ENCODE results near the gene KRTAP10-8.

The KRTAP10-8 gene

DNA sequence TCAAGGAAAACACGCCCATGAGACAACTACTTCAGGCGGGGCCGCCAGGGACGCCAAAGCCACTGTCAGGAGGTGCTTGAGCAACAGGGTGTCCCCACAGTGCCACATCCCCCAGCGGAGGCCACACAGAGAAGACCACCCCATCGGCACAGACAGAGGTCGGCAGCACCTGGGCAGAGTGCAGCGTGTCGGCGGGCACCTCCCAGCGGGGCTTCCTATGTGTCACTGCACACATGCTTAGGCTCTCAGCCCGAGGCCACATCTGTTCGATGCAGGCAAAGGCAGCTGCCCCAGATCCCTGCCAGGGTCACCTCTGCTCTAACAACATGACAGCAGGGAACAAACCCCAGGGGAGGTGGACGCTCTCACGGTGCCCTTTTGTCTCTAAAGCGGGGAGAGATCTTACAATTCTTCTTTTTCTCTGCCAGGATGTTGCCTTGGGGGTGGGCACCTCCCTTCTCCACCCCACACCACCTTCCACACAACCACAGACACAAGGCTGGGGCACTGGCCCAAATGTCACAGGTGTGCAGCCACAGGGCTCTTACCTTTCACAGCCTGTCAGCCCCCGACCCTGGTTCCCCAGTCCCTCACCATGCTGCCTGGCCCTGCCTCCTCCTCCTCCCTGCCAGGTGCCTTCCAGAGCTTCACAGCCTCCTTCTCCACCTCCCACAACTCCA lies 4.2 kb downstream of the KRTAP10-8 start:
- Histone ChIP-seq H3K36me3 (no peaks in the 10 kb centered on the region), H3K9me3 (no peaks in the 10 kb centered on the region), H3K4me3 (ENCODE audit: low read depth, low read length) (no peak overlapping the region), H3K27me3 (peaks cover 11% of the 10 kb centered on the region), H3K4me1 (no peaks in the 10 kb centered on the region)
- DNase-seq, result no peak
- TF ChIP-seq, protein P1, sequence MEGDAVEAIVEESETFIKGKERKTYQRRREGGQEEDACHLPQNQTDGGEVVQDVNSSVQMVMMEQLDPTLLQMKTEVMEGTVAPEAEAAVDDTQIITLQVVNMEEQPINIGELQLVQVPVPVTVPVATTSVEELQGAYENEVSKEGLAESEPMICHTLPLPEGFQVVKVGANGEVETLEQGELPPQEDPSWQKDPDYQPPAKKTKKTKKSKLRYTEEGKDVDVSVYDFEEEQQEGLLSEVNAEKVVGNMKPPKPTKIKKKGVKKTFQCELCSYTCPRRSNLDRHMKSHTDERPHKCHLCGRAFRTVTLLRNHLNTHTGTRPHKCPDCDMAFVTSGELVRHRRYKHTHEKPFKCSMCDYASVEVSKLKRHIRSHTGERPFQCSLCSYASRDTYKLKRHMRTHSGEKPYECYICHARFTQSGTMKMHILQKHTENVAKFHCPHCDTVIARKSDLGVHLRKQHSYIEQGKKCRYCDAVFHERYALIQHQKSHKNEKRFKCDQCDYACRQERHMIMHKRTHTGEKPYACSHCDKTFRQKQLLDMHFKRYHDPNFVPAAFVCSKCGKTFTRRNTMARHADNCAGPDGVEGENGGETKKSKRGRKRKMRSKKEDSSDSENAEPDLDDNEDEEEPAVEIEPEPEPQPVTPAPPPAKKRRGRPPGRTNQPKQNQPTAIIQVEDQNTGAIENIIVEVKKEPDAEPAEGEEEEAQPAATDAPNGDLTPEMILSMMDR (IDR thresholded peaks at IDR 0.05; ENCODE audit: low read depth, low read length), result no peak

GRCh38 chr21:44616591-44616926 lies 4.7 kb downstream of the KRTAP10-8 start:
- H3K9me3 ChIP-seq, result no peaks in the 10 kb centered on the region
- no peak for DNase-seq
- TF ChIP-seq, protein P1 (IDR thresholded peaks at IDR 0.05; ENCODE audit: low read depth, low read length), result no peak
- no peak overlapping the region for H3K4me3 ChIP-seq (ENCODE audit: low read depth, low read length)
- no peaks in the 10 kb centered on the region for H3K36me3 ChIP-seq
- H3K27me3 ChIP-seq, result peaks cover 11% of the 10 kb centered on the region
- no peaks in the 10 kb centered on the region for H3K4me1 ChIP-seq

DNA sequence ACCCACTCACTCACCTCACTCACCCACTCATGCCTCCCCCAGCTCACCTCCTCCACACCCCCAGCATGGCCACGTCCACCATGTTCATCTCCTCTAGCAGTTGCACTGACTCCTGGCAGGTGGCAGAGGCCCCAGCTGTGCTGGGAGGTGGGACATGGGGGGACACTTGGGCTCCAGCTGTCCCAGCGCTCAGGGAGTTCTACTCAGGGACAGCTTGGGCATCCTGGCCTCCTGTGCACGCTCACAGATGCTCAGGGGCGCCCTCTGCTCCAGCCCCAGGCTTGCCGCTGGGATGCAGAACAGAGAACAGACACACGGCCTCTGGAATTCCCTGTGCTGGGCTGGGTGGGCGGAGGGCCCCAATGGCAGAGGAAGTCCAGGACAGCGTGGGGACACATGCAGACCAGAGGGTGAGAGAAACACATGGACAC lies 5.2 kb downstream of the KRTAP10-8 start:
- H3K27me3 ChIP-seq, result peaks cover 11% of the 10 kb centered on the region
- TF ChIP-seq, protein P1 (IDR thresholded peaks at IDR 0.05; ENCODE audit: low read depth, low read length), result no peak
- no peak overlapping the region for H3K4me3 ChIP-seq (ENCODE audit: low read depth, low read length)
- DNase-seq, result no peak
- no peaks in the 10 kb centered on the region for H3K36me3 ChIP-seq
- H3K9me3 ChIP-seq, result no peaks in the 10 kb centered on the region
- H3K4me1 ChIP-seq, result no peaks in the 10 kb centered on the region

DNA sequence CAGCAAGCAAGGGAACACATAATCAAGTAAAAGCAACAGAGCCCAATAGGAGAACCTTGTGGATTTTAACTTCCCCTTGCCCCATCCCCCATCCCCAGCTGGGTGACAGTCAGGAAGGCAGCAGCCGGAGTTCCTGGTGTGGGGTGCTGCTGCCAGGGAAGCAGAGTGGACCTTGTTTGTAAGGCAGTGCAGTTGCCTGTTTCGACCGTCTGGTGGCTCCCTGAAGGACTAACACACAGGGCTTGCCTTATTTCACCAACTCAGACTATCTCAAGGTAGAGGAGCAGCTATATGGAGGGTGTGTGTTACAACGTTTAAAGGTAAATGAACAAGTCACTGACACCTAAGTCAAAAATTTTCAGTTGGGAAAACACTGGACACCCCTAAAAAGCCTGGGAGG lies 6.6 kb downstream of the KRTAP10-8 start:
- H3K36me3 ChIP-seq, result no peaks in the 10 kb centered on the region
- H3K27me3 ChIP-seq, result peaks cover 11% of the 10 kb centered on the region
- DNase-seq, result no peak
- TF ChIP-seq, protein P1 (IDR thresholded peaks at IDR 0.05; ENCODE audit: low read depth, low read length), result peak; percentile 10; the same call in 1 of the 2 replicates
- no peak overlapping the region for H3K4me3 ChIP-seq (ENCODE audit: low read depth, low read length)
- H3K4me1 ChIP-seq, result no peaks in the 10 kb centered on the region
- no peaks in the 10 kb centered on the region for H3K9me3 ChIP-seq

DNA sequence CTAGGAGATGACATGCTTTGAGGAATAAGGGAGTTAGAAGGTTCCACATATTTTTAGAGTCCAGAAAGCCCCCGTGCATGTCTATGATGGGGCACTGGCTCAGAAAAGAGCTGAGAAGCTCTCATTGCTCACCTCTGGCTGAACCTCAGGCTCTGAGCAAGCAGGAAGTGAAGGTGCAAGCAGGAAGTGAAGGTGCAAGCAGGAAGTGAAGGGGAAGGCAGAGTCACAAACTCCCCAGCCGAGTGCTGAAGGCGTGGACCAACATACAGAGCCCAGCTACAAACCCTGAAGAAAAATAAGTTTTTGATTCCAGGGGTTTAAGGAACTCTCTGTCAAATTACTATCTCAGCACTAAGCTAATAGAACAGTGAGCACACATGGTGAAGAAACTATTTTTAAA lies 7.0 kb downstream of the KRTAP10-8 start:
- no peaks in the 10 kb centered on the region for H3K4me1 ChIP-seq
- no peaks in the 10 kb centered on the region for H3K36me3 ChIP-seq
- H3K9me3 ChIP-seq, result no peaks in the 10 kb centered on the region
- no peak for DNase-seq
- peaks cover 11% of the 10 kb centered on the region for H3K27me3 ChIP-seq
- TF ChIP-seq, protein P1 (IDR thresholded peaks at IDR 0.05; ENCODE audit: low read depth, low read length), result no peak
- no peak overlapping the region for H3K4me3 ChIP-seq (ENCODE audit: low read depth, low read length)

DNA sequence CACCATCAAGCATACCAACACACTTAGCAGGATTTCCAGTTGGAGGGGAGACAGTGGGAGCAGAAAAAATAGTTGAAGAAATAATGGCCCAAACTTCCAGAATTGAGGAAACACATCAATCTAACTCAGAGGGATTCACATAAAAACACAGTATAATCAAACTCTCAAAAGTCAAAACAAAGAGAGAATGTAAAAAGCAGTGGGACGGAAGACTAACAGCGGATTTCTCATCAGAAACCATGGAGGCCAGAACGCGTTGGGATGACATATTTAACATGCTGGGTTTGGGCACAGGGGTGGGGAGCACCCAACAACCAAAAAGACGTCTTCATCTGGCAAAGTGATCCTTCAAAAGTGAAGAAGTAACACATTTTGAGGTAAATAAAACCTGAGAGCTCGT lies 8.0 kb downstream of the KRTAP10-8 start:
- no peak for DNase-seq
- peaks cover 11% of the 10 kb centered on the region for H3K27me3 ChIP-seq
- TF ChIP-seq, protein P1 (IDR thresholded peaks at IDR 0.05; ENCODE audit: low read depth, low read length), result no peak
- H3K4me1 ChIP-seq, result no peaks in the 10 kb centered on the region
- H3K36me3 ChIP-seq, result no peaks in the 10 kb centered on the region
- no peak overlapping the region for H3K4me3 ChIP-seq (ENCODE audit: low read depth, low read length)
- H3K9me3 ChIP-seq, result no peaks in the 10 kb centered on the region; the same call in 1 of the 2 replicates

Data from BE2C (cell line).